ENCODE measurements around the gene FNBP1.

FNBP1 gene

DNA sequence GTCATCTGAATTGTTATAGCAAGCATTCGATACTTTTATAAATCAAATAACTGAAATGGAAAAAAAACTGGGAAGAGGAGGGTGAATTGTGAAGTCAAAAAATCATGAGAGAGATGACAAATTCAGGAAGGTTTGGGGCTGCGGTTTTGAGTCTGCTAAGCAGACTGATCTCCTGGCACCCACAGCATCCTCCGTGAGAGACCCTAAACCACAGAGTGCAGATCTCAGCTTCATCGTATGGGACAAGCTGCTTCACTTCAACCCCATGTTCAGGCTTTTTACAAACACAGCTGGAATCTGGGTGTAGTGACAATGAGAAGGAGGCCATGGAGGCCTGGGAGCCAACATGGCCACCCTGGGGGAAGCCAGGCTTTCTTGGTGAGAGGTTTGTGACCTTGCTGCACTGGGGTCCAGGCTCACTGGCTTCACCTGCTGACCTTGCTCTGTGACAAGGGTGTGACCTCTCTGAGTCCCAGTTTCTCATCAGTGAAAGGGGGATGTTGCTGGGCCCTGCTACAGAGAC lies 188.3 kb downstream of the FNBP1 start:
- no peak for DNase-seq (ENCODE audit: low read depth)

DNA sequence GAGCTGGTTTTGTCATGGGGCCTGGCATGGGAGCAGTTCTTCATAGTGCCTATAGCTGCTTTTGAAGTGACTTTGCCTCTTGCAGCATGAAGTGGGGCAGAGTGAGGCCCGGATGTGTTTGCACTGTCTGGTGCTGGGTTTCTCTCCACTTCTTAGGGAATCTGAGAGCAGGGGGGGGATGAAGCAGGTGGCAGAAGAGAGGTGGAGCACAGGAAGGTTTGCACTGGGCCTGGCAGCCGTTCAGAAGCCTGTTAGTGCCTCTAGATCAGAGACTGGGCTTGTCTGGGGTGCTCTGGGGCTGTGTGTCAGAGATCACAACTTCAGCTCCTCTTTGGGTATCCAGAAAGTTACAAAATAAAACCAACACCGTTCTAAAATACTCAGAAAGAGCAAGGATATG lies 189.4 kb downstream of the FNBP1 start:
- no peak for DNase-seq (ENCODE audit: low read depth)

DNA sequence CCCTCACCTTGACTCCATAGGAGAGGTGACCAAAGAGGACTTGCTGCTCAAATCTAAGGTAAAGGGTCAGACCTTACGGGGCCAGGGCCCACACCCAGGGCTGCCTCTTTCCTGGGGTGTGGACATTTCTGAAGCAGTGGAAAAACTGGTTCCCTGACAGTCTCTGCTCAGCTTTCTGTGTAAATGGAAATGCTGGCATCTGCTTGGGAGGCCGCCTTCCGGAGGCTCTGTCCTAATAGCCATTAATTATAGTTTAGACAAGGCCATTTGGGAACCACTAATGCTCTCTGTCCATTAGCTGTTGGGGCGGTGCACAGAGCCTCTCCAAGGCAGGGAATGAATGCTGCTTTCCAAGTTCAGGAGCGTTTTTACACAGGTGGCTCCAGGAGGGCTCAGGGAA lies 190.4 kb downstream of the FNBP1 start:
- no peak for DNase-seq (ENCODE audit: low read depth)

DNA sequence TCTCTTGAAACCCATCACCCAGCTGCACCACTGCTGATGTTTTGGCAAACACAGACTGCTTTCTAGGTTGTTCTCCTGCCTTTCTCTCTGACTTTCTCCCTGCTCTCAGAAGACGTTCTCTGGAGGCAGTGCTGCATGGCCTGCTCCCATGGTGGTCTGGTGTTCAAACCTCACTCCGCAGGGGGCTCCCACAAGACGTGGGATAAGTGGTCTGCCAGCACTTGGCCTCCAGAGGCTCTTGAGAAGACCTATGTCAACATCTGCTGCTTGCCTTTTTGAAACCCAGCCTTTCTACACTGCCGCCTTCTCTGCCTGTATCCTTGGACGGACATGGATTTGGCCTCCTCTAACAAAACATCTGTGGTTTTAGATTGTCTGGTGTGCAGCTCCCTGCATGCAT lies 191.2 kb downstream of the FNBP1 start:
- DNase-seq (ENCODE audit: low read depth) = no peak

DNA sequence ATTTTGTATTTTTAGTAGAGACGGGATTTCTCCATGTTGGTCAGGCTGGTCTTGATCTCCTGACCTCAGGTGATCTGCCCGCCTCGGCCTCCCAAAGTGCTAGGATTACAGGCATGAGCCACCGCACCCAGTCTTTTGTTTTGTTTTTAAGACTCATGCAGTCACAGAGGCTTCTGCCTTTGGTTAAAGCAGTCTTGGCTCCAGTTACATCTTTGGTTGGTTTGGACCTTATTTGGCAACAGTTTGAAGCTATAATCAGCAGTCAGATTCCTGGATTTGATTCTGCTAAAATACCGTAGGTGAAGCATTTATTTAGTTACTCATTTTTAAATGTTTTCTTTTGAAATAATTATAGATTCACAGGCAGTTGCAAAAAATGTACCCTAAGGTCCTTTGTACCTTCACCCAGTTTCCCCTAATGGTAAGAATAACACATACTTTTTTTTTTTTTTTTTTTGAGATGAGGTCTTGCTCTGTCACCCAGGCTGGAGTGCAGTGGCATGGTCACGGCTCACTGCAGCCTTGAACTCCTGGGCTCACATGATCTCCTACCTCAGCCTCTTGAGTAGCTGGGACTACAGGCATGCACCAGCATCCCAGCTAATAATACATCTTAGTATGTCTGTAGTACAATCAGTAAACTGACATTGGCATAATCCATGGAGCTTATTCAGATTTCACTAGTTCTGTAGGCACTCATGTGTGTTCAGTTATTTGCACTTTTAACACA lies 192.0 kb downstream of the FNBP1 start:
- DNase-seq (ENCODE audit: low read depth) = no peak

DNA sequence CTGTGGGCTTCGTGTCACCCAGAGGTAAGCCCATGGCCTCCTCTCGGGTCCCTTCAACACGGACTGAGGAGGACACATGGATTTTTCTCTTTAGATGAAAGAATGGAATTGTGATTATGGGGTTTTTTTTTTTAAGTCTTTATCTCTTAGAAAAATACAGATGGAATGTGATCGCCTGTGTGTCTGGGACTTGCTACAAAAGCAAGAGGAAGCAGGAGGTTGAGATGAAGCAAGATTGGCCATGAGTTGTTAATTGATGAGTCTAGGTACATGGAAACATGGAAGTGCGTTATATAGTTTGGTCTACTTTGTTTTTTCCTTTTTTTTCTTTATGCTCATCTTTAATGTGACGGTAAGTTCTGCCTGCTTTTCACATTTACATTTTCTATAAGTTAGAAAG lies 193.1 kb downstream of the FNBP1 start:
- no peak for DNase-seq (ENCODE audit: low read depth)

DNA sequence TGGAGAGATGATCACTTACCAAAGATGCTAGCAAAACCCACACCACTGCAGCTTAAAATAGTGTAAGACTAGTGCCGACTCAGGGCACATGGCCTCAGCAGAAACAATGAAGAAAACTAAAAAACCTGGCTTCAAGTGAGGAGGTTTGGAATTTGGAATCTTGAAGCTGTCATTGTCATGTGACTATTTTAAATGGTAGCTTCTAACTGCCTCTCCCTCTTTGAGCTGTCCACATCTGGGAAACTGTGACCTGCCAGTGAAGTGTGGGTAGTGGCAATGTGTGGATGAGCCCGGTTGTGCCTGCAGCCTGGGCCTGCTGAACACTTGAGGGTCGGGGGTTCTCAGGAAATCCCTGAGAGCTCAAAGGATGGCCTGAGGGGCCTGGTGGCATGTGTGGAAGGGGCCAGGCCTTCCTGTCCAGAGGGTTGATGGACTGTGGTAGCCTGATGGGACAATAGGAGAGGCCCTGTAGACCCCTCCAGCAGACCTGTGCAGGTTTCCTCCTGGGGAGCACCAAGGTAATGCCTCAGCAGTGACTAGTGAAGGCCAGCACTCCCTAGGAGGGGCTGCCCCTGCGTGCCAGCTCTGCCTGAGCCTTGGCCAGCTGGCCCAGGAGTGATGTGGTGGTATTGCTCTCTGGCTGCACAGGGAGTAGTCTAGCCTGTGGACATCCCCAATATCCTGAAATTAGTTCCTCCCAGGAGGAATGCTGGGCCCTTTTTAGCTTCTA lies 194.1 kb downstream of the FNBP1 start:
- DNase-seq (ENCODE audit: low read depth) = no peak

DNA sequence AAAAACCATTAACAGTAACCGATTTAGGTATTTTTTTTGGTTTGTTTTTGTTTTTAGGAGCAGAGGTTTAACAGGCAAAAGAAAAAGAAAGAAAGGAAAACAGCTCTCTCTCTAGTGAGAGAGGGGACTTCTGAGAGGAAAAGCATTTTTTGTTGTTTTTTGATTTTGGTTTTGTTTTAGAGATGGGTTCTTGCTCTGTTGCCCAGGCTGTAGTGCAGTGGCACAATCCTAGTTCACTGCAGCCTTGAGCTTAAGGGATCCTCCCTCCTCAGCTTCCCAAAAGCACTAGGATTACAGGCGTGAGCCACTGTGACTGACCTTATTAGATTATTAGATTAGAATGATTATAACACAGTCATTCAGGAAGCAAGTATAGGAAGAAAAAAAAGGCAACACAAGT lies 197.6 kb downstream of the FNBP1 start:
- DNase-seq (ENCODE audit: low read depth) = no peak

DNA sequence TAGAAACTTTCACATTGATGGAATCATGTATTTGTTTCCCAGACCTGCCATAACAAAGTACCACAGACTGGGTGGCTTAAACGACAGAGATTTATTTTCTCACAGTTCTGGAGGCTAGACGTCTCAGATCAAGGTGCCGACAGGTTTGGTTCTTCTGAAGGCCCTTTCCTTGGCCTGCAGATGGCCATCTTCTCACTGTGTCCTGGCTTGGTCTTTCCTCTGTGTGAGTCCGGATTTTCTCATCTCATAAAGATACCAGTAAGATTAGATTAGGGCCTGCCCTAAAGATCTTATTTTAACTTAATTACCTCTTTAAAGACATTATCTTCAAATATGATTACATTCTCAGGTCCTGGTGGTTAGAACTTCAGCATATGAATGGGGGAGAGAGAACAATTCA lies 201.9 kb downstream of the FNBP1 start:
- no peak for DNase-seq (ENCODE audit: low read depth)

DNA sequence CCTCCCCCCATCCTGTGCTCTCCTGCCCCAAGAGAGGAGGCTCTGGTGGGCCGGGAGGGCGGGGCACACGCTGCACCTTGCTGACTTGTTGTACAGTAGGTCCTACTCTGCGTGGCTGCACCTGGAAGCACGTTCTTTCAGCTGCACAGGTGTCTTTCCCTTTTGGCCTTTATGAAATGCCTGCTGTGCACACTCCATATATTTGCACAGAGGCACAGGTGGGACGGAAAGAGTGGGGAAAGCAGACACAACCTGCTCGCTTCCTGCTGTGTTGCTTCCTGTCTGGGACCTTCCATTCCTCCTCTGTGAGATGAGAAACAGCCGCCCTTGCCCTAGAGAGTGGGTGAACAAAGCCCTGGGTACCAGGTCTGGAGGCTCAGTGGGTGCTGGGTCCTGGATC lies 203.0 kb downstream of the FNBP1 start:
- no peak for DNase-seq (ENCODE audit: low read depth)

DNA sequence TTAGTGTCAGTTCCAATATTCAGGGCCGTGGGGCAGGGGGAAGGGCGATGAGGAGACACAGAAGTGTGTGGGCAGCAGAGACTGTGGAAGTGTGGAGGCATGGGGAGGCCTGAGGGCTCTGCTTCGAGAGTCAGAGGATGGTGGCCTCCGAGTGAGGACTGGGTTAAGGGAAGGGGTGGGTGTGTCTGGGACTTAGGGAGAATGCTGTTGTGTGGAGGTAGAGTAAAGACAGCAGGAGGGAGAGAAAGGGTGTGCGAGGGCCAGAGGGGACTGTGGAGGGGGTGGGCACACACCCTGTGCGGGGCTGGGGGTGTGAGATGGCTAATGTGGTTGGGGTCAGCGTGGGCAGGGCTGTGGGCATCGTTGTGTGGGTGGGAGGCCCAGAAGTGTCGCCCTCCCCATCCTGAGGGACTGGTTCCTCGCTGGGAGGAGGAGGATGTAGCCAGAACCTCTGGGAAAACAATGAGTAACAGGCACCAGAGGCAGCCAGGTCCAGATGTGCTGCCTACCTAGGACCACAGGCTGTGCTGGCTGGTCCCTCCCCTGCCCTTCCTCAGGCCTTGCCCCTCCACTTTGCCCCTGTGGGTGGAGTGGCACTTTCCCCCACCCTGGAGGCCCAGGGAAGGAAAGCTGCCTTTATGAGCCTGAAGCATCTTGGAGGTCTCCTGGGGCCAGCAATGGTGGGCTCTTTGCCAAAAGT lies 203.5 kb downstream of the FNBP1 start:
- no peak for DNase-seq (ENCODE audit: low read depth)

DNA sequence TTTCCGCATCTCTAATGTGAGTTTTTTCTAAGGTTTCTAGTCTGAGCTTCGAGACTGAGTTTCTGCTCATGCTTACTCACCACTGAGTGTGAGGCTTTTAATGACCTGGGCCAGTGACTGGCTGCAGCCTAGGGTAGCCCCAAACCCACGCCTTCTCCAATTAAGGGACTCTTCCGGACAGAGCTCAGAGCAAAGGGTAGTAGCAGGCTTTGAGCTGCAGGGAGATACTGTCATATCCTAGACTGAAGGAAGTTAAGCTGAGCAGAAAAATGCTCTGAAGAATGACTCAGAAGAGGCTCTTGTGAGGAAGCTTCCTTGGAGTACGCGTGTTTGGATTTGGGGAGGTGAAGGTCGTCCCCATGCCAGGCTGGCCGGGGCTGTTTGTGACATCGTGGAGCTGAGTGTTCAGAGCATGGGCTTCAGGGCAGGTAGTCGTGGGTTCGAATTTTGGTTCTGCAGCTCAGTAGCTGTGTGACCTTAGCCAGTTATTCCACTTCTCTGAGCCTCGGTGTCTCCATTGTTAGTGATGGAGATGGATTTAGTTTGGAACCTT lies 204.2 kb downstream of the FNBP1 start:
- DNase-seq (ENCODE audit: low read depth) = no peak
